GM21786 (cell line): ENCODE data around the gene GOSR1.
"Not testable (repeated sequence)": the region's sequence is repeated elsewhere in the genome, so short reads cannot be mapped to it uniquely, and the experiment has no call there.

Source experiments
- ATAC-seq: cut with Tn5 transposase; IDR thresholded peaks from one replicate; pipeline ENCODE4 v1.9.1; 2021; ENCODE audit not compliant: unreplicated experiment

GOSR1 gene

DNA sequence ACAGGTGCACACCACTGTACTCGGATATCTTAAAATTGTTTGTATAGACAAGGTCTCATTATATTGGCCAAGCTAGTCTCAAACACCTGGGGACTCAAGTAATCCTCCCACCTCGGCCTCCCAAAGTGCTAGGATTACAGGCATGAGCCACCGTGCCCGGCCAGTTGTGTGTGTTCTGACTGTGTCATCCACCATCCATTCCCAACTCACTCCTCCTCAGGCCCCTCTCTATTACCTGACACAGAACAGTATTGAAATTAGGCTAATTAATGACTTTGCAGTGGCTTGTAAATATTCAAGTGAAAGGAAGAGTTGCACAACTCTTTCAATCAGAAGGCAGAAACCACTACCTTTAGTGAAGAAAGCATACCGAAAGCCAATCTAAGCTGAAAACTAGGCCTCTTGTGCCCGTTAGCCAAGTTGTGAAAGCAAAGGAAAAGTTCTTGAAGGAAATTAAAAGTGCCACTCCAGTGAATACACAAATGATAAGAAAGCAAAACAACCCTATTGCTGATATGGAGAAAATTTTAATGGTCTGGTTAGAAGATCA lies 28.7 kb downstream of the GOSR1 start:
- ATAC-seq = no peak

DNA sequence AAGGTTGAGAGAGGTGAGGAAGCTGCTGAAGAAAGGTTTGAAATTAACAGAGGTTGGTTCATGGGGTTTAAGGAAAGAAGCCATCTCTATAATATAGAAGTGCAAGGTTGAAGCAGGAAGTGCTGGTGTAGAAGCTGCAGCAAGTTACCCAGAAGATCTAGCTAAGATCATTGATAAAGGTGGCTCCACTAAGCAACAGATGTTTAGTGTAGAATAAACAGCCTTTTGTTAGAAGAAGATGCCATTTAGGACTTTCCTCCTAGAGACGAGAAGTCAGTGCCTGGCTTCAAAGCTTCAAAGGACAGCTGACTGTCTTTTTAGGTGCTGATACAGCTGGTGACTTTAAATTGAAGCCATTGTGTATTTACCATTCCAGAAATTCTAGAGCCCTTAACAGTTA lies 29.3 kb downstream of the GOSR1 start:
- ATAC-seq = no peak

DNA sequence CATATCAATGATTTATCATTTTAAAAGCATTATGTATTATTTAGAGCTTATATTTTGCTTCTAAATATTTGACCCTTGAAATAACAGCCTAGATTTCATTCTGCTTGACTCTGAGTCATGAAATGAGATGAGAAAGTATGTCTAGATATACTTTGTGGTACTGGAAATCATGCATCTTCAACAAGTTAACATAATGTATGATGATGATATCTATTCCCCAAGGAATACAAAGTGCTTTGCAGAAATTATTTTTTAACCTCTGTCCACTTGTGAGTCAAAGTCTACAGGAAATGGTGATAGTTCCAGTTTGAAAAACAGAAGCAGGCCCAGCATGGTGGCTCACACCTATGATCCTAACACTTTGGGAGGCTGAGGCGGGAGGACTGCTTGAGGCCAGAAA lies 36.1 kb downstream of the GOSR1 start:
- no peak for ATAC-seq

DNA sequence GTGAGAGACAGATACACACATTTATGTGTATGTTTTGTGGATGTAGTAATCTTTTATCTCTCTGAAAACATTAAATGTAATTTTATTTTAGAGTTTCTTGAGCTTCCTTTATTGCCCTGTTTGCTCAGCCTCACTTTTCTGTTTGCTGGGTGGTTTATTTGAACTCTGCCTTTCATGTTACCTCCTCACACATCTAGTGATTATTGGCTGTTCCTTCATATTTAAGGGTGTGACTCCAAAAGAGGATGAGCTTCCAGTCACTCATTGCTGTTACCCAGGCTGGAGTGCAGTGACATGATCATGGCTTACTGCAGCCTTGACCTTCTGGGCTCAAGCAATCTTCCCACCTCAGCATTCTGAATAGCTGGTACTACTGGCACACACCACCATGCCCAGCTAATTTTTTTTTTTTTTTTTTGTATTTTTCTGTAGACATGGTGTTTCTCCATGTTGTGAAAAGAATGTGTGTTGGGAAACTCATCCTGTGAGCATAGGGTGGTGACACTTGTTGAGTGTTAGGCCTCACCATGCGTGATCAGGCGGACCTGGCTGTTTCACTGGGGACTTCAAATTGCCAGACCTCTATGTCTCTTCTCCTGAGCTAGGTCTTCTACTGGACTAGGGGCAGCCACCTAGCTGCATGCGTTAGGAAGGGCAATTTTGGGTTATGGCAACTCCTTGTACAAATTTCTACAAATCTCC lies 37.8 kb downstream of the GOSR1 start:
- ATAC-seq = no peak

DNA sequence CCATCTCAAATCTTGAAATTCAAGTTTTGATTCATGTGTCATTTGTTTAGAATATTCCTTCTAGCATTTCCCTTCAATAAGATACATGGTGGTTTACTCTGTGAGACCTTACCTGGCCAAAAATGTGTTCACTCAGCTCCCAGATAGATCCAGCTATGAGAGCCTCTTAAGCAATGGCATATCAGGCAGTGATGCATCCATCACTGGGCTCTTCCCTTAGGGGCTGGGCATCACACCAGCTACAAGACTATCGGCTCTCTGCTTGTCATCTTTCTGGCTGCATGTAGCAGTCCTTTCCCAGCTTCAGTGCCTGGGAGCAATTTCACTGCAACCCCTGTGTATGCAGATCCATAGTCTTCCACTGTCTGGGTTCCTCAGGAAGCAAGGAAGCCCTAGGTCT lies 40.6 kb downstream of the GOSR1 start:
- ATAC-seq = no peak

DNA sequence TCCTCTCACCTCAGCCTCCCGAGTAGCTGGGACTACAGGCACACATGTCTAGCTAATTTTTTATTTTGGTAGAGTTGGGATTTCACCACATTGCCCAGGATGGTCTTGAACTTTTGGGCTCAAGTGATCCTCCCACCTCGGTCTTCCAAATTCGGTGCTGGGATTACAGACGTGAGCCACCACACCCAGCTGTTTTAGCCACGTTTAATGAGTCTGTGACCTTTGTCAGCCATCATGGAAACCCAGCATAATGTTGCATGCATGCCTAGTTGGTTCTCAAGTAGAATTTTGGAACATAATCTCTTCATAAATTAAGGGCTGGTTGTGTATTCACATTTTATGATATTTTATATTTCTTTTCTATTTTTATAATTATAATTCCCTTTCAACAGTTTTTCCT lies 42.0 kb downstream of the GOSR1 start:
- no peak for ATAC-seq

DNA sequence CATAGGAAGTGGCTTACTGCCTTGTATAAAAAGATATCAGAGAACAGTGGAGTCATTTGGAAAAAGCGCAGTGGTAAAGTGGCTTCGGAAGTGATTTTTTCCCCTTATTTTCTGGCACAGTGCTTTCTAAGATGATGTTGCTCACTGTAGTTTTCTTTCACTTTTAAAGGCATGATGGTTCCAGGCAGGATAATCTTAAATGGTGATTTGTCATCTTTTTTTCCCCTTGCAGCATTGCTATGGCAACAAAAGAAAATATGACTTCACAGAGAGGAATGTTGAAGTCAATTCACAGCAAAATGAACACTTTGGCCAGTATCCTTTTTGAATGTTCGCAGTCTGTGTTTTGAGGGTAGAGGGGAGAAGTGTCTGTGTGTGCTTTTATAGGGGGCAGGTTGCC lies 42.5 kb downstream of the GOSR1 start:
- no peak for ATAC-seq

DNA sequence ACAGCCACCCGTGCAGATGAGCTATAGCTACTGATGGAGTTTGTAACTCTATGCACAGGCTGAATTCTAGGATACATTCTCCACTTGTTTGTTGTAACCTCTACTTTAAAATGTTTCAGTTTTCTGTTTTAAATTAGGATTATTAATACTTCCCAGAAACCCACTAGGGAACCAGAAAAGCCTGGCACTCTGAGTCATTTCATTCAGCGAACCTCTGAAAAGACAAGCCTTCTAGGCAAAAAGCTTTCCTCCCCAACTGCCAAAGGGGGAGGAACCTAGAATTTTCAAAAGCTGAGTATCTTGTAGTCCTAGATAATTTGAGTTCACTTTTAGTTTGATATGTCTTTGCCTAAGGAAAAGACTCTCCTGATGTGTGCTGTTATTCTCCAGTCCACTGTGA lies 43.2 kb downstream of the GOSR1 start:
- ATAC-seq = no peak

DNA sequence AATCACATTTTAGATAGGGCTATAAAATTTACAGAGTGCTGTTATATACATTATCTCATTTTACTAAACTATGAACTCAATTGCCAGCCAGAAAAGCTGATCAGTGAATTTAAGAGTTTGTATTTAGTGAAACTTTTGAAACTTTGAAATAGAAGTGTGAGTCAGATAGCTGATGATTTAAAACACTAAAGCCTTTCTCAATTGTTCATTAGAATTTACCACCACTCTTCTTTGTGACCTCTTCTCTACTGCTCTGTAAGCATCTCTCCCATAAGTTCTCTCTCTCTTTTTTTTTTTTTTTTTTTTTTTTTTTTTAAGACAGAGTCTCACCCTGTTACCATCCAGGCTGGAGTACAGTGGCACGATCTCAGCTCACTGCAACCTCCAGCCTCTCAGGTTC lies 43.7 kb downstream of the GOSR1 start:
- ATAC-seq = no peak

DNA sequence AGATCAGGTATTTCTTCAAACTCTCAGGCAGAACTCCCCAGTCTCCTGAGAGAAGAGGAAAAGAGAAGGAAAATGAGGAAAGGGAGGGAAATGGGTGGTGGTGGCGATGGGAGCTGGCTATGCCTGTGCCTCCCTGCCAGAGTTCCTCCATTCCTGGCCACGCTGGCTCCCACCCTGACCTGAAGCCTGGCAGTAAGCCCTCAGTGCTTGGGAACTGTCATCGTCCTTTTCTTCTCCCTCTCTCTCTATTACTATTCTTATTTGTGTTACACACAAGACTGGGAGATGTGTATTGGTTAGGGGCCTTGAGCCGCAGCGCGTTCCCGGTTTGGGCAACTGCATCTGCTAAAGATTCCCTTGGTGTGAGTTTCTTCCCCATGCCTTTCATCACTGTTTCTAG lies 44.6 kb downstream of the GOSR1 start:
- ATAC-seq = no peak

DNA sequence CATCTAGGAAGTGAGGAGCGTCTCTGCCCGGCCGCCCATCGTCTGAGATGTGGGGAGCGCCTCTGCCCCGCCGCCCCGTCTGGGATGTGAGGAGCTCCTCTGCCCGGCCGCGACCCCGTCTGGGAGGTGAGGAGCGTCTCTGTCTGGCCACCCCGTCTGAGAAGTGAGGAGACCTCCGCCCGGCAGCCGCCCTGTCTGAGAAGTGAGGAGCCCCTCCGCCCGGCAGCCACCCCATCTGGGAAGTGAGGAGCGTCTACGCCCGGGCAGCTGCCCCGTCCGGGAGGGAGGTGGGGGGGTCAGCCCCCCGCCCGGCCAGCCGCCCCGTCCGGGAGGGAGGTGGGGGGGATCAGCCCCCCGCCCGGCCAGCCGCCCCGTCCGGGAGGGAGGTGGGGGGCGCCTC lies 46.0 kb downstream of the GOSR1 start:
- ATAC-seq = not testable (repeated sequence)

DNA sequence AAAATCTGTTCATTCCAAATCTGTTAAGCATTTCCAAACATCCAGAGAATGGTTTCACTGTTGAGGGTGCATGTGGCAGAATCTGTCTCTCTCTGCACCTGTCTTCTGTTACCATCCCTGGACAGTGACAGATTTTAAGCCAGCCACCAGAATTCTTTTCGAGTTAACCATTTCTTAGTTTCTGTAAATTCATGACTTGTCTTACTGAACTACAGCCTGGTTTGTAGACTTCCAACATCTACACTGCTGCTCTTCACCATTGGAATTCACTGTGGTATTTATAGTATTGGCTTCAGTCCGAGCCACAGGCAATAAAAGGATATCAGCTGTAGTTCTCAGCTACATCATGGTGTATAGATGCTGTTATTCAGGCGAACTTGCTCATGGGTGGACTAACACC lies 47.6 kb downstream of the GOSR1 start:
- ATAC-seq = no peak

DNA sequence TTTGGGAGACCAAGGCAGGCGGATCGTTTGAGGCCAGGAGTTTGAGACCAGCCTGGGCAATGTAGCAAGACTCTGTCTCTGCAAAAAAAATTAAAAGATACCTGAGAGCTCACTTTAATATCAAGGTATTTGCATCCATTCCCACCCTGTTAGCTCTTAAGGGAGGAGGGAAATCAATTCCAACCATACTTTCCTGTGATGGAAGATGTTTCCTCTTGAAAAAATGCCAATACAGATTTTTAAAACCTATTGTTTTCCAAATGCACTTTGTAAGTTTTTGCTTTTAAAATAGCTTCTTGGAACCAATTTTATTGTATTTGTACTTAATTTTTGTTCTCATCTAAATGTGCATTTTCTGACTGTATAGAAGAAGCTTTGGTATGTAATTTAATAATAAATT lies 49.2 kb downstream of the GOSR1 start:
- ATAC-seq = no peak

DNA sequence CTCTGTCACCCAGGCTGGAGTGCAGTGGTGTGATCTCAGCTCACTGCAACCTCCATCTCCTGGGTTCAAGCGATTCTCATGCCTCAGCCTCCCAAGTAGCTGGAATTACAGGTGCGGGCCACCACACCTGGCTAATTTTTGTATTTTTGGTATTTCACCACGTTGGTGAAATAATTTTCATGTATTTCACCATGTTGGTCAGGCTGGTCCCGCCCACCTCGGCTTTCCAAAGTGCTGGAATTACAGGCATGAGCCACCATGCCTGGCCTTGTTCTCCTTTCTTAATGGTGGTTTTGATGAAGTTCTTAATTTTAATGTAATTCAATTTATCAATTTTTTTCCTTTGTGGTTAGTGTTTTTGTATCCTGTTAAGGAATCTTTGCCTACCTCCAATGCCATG lies 51.5 kb downstream of the GOSR1 start:
- not testable (repeated sequence) for ATAC-seq

DNA sequence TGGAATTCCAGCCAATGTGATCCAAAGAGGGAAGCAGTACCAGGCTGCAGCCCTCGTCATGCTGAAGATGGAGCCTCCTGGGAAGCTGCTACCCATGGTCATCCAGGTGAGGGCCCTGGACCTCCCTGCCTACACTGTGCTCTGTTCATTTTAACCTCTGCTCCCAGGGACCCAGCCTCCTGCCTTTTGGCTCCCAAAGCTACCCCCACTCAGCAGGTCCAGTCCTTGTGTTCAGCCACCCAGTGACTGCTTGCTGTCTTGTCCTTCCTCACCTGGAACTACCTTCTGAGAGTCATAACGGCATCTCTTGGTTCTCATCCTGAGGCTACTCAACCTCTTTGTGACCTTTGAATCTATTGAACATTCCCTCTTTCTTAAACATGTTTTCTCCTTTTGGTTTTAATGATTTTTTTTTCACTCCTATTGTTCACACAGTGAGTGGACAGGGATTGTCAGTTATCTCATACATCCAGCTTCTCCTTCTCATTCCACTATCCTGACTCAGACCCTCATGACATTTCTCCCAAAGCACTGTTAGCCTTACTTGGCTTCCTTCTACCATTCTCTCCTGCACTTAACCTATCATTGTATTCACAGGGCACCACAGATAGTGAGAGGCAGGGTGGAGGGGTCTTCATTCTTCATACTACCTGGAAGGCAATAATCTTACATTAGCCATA lies 53.3 kb downstream of the GOSR1 start:
- ATAC-seq = no peak

DNA sequence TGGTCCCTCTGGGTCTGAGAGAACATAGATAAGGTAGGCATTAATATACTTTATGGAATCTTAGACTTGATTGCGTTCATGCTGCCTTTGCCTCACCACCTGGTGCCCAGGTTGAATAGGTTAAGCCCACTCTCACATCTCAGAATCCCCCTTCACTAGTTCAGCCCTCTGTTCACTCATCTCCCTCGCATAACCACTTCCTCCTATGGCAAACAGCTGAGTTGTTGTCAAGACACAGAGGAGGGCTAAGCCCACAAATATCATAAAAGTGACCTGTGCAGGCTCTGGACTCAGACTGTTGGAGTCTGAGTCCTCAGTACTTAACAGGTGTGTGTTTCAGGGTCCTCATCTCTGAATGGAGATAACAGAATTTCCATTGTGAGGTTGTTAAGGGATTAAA lies 55.7 kb downstream of the GOSR1 start:
- ATAC-seq = no peak

DNA sequence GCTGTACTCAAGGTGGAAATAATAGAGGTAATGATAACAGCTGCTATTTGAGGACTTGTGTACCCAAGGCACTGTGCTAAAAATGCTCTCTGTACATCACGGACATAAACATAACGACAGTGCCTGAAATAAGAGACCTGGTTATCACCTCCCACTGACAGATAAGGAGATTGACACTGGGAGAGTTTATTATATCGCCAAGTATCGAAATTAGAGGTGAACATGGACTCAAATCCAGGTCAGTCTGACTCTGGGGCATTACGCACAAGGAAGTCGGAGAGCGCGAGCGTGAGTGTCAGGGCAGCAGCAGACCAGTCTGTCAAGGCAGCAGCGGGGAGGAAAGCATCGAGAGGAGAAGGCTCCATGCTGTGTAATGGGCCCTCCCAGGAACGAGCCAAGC lies 57.1 kb downstream of the GOSR1 start:
- ATAC-seq = no peak

DNA sequence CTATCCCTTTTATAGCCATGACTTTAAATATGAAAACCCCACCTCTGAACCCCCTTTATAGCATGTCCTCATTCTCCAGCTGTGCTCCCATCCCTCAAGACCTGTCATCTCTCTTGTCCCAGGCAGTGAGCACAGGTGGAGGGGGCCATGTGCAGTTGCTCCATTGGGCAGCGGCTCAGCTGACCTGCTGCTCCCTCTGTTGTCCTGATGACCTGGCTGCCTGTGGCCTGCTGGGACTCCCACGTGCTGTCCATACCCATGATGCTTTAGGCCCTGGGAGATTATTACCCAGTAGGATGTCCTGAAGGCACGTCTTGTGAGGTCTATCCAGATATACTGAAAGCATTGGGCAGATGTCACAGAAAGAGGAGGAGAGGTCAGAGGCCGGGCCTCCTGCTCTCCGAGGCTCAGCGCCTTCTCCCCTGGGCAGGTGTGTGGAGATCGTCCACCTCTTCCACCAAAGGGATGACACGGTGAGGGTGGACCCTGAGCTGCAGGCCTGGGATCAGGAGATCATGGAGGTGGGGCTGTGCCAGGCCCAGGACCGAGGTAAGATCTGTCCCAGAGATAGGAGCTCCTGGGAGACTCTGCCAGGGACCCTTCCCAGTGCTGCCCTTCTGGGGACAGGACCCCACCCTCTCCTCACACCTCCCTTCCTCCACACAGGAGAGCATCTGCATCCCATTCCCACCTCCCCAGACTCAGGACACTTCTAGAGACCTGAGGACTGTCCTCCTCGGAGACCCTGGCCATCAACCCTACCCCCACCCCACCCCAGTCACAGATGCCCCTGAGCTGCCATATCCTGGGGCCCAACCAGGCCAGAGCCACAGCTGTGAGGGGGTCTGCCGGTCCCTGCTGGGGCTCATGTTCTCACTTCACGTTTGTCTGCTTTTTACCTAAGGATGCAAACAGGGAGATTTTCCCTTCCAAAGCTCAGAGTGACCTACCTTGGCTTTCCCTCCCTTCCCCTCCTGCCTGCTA lies 58.0 kb downstream of the GOSR1 start:
- no peak for ATAC-seq

DNA sequence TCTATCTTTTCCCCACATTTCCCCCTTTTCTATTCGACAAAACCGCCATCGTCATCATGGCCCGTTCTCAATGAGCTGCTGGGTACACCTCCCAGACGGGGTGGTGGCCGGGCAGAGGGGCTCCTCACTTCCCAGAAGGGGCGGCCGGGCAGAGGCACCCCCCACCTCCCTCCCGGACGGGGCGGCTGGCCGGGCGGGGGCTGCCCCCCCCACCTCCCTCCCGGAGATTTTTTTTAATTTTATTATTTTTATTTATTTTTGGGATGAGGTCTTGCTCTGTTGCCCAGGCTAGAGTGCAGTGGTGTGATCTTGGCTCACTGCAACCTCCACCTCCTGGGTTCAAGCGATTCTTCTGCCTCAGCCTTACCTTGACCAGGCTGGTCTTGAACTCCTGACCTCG lies 59.6 kb downstream of the GOSR1 start:
- ATAC-seq = not testable (repeated sequence)

DNA sequence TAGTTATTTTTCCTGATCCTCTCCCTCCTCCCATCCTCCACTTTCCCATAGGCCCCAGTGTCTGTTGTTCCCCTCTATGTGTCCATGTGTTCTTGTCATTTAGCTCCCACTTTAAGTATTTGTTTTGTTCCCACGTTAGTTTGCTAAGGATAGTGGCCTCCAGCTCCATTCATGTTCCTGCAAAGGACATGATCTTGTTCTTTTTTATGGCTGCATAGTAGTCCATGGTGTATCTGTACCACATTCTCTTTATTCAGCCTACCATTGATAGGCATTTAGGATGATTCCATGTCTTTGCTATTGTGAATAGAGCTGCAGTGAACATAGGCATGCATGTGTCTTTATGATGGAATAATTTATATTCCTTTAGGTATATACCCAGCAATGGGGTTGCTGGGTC lies 60.5 kb downstream of the GOSR1 start:
- not testable (repeated sequence) for ATAC-seq

DNA sequence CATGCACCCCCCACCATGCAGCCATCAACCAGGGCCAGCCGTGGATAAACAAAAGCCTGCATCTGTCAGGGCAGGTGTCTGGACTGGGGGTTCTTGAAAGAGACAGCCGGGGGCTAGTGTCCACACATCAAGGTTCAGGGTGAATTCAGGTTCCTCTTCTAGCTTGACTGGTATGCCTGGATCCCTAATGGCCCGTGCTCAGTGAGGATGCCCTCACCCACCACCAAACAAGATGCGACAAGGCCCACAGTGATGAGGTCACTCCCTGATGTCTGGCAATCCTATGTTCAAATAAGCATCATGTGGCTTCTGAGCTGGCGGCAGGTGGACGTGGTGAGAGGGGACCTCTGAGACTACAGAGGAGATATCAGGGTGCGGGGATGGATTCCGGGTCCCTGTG lies 64.6 kb downstream of the GOSR1 start:
- ATAC-seq = no peak
